ENCODE measurements around the gene FAM184A.

The FAM184A gene

DNA sequence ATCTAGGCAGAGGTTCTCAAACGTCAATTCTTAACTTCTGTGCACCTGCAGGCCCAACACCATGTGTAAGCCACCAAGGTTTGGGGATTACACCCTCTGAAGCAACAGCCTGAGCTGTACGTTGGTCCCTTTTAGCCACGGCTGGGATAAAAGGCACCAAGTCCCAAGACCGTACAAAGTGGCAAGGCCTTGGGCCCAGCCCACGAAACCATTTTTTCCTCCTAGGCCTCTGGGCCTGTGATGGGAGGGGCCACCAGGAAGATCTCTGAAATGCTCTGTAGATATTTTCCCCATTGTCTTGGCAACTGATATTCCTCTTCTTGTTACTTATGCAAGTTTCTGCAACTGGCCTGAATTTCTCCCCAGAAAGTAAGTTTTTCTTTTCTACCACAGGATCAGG is 4.5 kb upstream of the FAM184A start:
- DNase-seq (ENCODE audit: low spot score), result no peak
- no peaks in the 10 kb centered on the region for H3K36me3 ChIP-seq (replicated peaks in 1 of 2; ENCODE audit: control insufficient read depth in 2 of 2, insufficient read depth in 2 of 2, low read length in 2 of 2)

GRCh38 chr6:119079283-119079809 is 882 bp upstream of the FAM184A start:
- H4K91ac ChIP-seq (ENCODE audit: low read depth, low read length, poor library complexity), result no peak overlapping the region
- H3K36me3 ChIP-seq (replicated peaks in 1 of 2; ENCODE audit: control insufficient read depth in 2 of 2, insufficient read depth in 2 of 2, low read length in 2 of 2), result peaks cover 0 to 4% of the 10 kb centered on the region in 2 donors
- no peaks in the 10 kb centered on the region for H3K79me1 ChIP-seq (ENCODE audit: low read depth, low read length)
- DNase-seq (ENCODE audit: low spot score), result no peak
- no peak overlapping the region for H2BK12ac ChIP-seq (ENCODE audit: low read length)
- H3K4me1 ChIP-seq (ENCODE audit: control insufficient read depth in 2 of 2, insufficient read depth in 1 of 2, low read depth in 1 of 2, low read length in 2 of 2), result peaks cover 0 to 5% of the 10 kb centered on the region in 2 donors
- H3K9me3 ChIP-seq (replicated peaks in 1 of 2; ENCODE audit: control insufficient read depth in 2 of 2, insufficient read depth in 1 of 2, low read depth in 1 of 2, low read length in 2 of 2), result peaks cover 5 to 24% of the 10 kb centered on the region in 2 donors
- WGBS, 2 donors (ENCODE audit: extremely low coverage in 2 of 2, insufficient read length in 2 of 2, insufficient replicate concordance in 1 of 2), result no CpG with 5 or more reads among the region's 9 CpGs
- no peak overlapping the region for H3K18ac ChIP-seq (ENCODE audit: low read length)
- H3K4ac ChIP-seq (ENCODE audit: low read length), result no peak overlapping the region
- no peak overlapping the region for H3K23ac ChIP-seq (ENCODE audit: low read depth, low read length, poor library complexity)
- no peak overlapping the region for H2BK120ac ChIP-seq (ENCODE audit: low read depth, low read length)
- H2BK15ac ChIP-seq (ENCODE audit: low read length), result no peak overlapping the region
- no peak overlapping the region for H4K8ac ChIP-seq (ENCODE audit: low read depth, low read length)
- peak overlapping the region; percentile 59 to 90 for H3K4me3 ChIP-seq (ENCODE audit: low read length in 2 of 2)
- no peak overlapping the region for H3K9ac ChIP-seq (ENCODE audit: low read depth, low read length, poor library complexity)
- H2AFZ ChIP-seq (ENCODE audit: low read length), result peak overlapping the region; percentile 89
- H2AK5ac ChIP-seq (ENCODE audit: low read depth, low read length), result no peak overlapping the region
- H3K27ac ChIP-seq (replicated peaks; ENCODE audit: low read length), result no peak overlapping the region
- H2BK5ac ChIP-seq (ENCODE audit: low read length), result no peak overlapping the region
- H3K4me2 ChIP-seq (ENCODE audit: insufficient read depth, low read length, poor library complexity, severe bottlenecking), result peak overlapping the region; percentile 82
- no peak overlapping the region for H3K14ac ChIP-seq (ENCODE audit: low read length)
- H3K27me3 ChIP-seq (ENCODE audit: control insufficient read depth in 3 of 3, insufficient read depth in 3 of 3, low read depth in 1 of 3, low read length in 3 of 3), result peaks cover 0 to 11% (median 0%) of the 10 kb centered on the region in 3 experiments

More for the DNA sequence above, 4.5 kb upstream of the FAM184A start:
- no peak overlapping the region for H2BK15ac ChIP-seq (ENCODE audit: low read length)
- H3K23ac ChIP-seq (ENCODE audit: low read depth, low read length, poor library complexity), result no peak overlapping the region
- H4K8ac ChIP-seq (ENCODE audit: low read depth, low read length), result no peak overlapping the region
- peaks cover 0 to 8% (median 0%) of the 10 kb centered on the region in 3 experiments for H3K27me3 ChIP-seq (ENCODE audit: control insufficient read depth in 3 of 3, insufficient read depth in 3 of 3, low read depth in 1 of 3, low read length in 3 of 3)
- H3K79me1 ChIP-seq (ENCODE audit: low read depth, low read length), result no peaks in the 10 kb centered on the region
- no peak overlapping the region for H3K18ac ChIP-seq (ENCODE audit: low read length)
- H2AFZ ChIP-seq (ENCODE audit: low read length), result no peak overlapping the region
- no peaks in the 10 kb centered on the region for H3K4me1 ChIP-seq (ENCODE audit: control insufficient read depth in 2 of 2, insufficient read depth in 1 of 2, low read depth in 1 of 2, low read length in 2 of 2)
- no peak overlapping the region for H3K4me2 ChIP-seq (ENCODE audit: insufficient read depth, low read length, poor library complexity, severe bottlenecking)
- no peak overlapping the region for H3K9ac ChIP-seq (ENCODE audit: low read depth, low read length, poor library complexity)
- H4K91ac ChIP-seq (ENCODE audit: low read depth, low read length, poor library complexity), result no peak overlapping the region
- no peak overlapping the region for H3K4me3 ChIP-seq (ENCODE audit: low read length in 2 of 2)
- peaks cover 5 to 29% of the 10 kb centered on the region in 2 donors for H3K9me3 ChIP-seq (replicated peaks in 1 of 2; ENCODE audit: control insufficient read depth in 2 of 2, insufficient read depth in 1 of 2, low read depth in 1 of 2, low read length in 2 of 2)
- no peak overlapping the region for H3K4ac ChIP-seq (ENCODE audit: low read length)
- no peak overlapping the region for H2BK120ac ChIP-seq (ENCODE audit: low read depth, low read length)
- no peak overlapping the region for H2BK12ac ChIP-seq (ENCODE audit: low read length)
- WGBS, 2 donors (ENCODE audit: extremely low coverage in 2 of 2, insufficient read length in 2 of 2, insufficient replicate concordance in 1 of 2), result no CpG with 5 or more reads among the region's 5 CpGs
- H3K14ac ChIP-seq (ENCODE audit: low read length), result no peak overlapping the region
- no peak overlapping the region for H3K27ac ChIP-seq (replicated peaks; ENCODE audit: low read length)
- no peak overlapping the region for H2BK5ac ChIP-seq (ENCODE audit: low read length)
- H2AK5ac ChIP-seq (ENCODE audit: low read depth, low read length), result no peak overlapping the region

DNA sequence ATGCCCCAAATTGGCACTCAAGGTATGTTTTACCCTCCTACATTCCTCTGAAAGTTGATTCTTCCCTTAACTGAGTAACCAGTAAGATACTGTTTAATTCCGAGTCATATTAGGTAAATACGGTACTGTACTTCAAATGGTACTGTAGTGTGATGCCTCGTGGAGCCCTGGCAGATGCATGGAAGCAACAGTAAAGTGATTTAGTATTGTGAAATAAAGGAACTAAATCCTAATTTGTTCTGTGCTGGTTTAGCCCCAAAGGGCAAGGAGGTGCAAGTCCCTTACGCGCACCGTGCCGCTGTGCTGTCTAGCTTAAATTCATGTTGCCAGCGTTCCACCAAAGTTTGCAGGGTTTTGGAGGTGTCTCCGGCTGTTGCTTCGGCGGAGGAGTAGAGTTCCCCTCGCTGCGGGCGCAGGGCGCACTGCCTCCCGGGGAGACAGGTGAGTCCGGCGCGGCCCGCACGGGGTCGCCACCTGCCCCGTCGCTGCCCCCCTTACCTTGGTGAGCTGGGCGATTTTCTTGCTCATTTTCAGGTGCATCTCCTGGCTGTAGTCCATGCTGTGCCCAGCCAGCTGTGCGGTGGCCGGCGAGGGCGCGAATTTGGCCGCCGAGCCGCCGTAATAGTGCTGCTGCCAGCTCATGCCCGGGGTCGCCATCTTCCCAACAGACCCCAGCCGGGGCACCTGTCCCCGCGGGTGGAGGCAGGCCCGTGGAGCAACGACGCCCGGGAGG is 655 bp downstream of the FAM184A start:
- Histone ChIP-seq H3K79me1 (ENCODE audit: low read depth, low read length) (no peaks in the 10 kb centered on the region), H3K27me3 (ENCODE audit: control insufficient read depth in 3 of 3, insufficient read depth in 3 of 3, low read depth in 1 of 3, low read length in 3 of 3) (peaks cover 0 to 11% (median 0%) of the 10 kb centered on the region in 3 experiments), H3K27ac (replicated peaks; ENCODE audit: low read length) (no peak overlapping the region), H2AFZ (ENCODE audit: low read length) (peak overlapping the region; percentile 89), H2BK5ac (ENCODE audit: low read length) (no peak overlapping the region), H3K4ac (ENCODE audit: low read length) (no peak overlapping the region), H2BK12ac (ENCODE audit: low read length) (no peak overlapping the region), H3K4me2 (ENCODE audit: insufficient read depth, low read length, poor library complexity, severe bottlenecking) (peak overlapping the region; percentile 82), H3K23ac (ENCODE audit: low read depth, low read length, poor library complexity) (peak overlapping the region; percentile 56), H4K8ac (ENCODE audit: low read depth, low read length) (no peak overlapping the region), H4K91ac (ENCODE audit: low read depth, low read length, poor library complexity) (no peak overlapping the region), H2BK120ac (ENCODE audit: low read depth, low read length) (no peak overlapping the region), H3K14ac (ENCODE audit: low read length) (no peak overlapping the region), H3K18ac (ENCODE audit: low read length) (peak overlapping the region; percentile 20), H3K9me3 (replicated peaks in 1 of 2; ENCODE audit: control insufficient read depth in 2 of 2, insufficient read depth in 1 of 2, low read depth in 1 of 2, low read length in 2 of 2) (peaks cover 2 to 24% of the 10 kb centered on the region in 2 donors), H3K9ac (ENCODE audit: low read depth, low read length, poor library complexity) (peak overlapping the region; percentile 73), H3K4me3 (ENCODE audit: low read length in 2 of 2) (peak overlapping the region; percentile 59 to 90), H2BK15ac (ENCODE audit: low read length) (no peak overlapping the region), H3K4me1 (ENCODE audit: control insufficient read depth in 2 of 2, insufficient read depth in 1 of 2, low read depth in 1 of 2, low read length in 2 of 2) (peaks cover 0 to 5% of the 10 kb centered on the region in 2 donors), H3K36me3 (replicated peaks in 1 of 2; ENCODE audit: control insufficient read depth in 2 of 2, insufficient read depth in 2 of 2, low read length in 2 of 2) (peaks cover 0 to 4% of the 10 kb centered on the region in 2 donors), H2AK5ac (ENCODE audit: low read depth, low read length) (no peak overlapping the region)
- no CpG with 5 or more reads among the region's 43 CpGs for WGBS, 2 donors (ENCODE audit: extremely low coverage in 2 of 2, insufficient read length in 2 of 2, insufficient replicate concordance in 1 of 2)
- DNase-seq (ENCODE audit: low spot score), result no peak

GRCh38 chr6:119077391-119077642 is 1.1 kb downstream of the FAM184A start:
- no peak for DNase-seq (ENCODE audit: low spot score)
- no peak overlapping the region for H3K18ac ChIP-seq (ENCODE audit: low read length)
- peaks cover 0 to 4% of the 10 kb centered on the region in 2 donors for H3K36me3 ChIP-seq (replicated peaks in 1 of 2; ENCODE audit: control insufficient read depth in 2 of 2, insufficient read depth in 2 of 2, low read length in 2 of 2)
- H3K4me1 ChIP-seq (ENCODE audit: control insufficient read depth in 2 of 2, insufficient read depth in 1 of 2, low read depth in 1 of 2, low read length in 2 of 2), result peaks cover 0 to 5% of the 10 kb centered on the region in 2 donors
- no peak overlapping the region for H3K4ac ChIP-seq (ENCODE audit: low read length)
- H2BK15ac ChIP-seq (ENCODE audit: low read length), result no peak overlapping the region
- no peak overlapping the region for H2BK12ac ChIP-seq (ENCODE audit: low read length)
- no peak overlapping the region for H4K91ac ChIP-seq (ENCODE audit: low read depth, low read length, poor library complexity)
- H3K14ac ChIP-seq (ENCODE audit: low read length), result no peak overlapping the region
- no peak overlapping the region for H2BK5ac ChIP-seq (ENCODE audit: low read length)
- H3K27me3 ChIP-seq (ENCODE audit: control insufficient read depth in 3 of 3, insufficient read depth in 3 of 3, low read depth in 1 of 3, low read length in 3 of 3), result peaks cover 0 to 11% (median 0%) of the 10 kb centered on the region in 3 experiments
- peaks cover 2 to 19% of the 10 kb centered on the region in 2 donors for H3K9me3 ChIP-seq (replicated peaks in 1 of 2; ENCODE audit: control insufficient read depth in 2 of 2, insufficient read depth in 1 of 2, low read depth in 1 of 2, low read length in 2 of 2)
- no peak overlapping the region for H4K8ac ChIP-seq (ENCODE audit: low read depth, low read length)
- H3K79me1 ChIP-seq (ENCODE audit: low read depth, low read length), result no peaks in the 10 kb centered on the region
- H2AFZ ChIP-seq (ENCODE audit: low read length), result peak overlapping the region; percentile 89
- WGBS, 2 donors (ENCODE audit: extremely low coverage in 2 of 2, insufficient read length in 2 of 2, insufficient replicate concordance in 1 of 2), result no CpG with 5 or more reads among the region's 3 CpGs
- H3K23ac ChIP-seq (ENCODE audit: low read depth, low read length, poor library complexity), result no peak overlapping the region
- H3K4me2 ChIP-seq (ENCODE audit: insufficient read depth, low read length, poor library complexity, severe bottlenecking), result no peak overlapping the region
- H3K9ac ChIP-seq (ENCODE audit: low read depth, low read length, poor library complexity), result no peak overlapping the region
- peak overlapping the region in 1 of 2 donors; percentile 59 for H3K4me3 ChIP-seq (ENCODE audit: low read length in 2 of 2)
- no peak overlapping the region for H2AK5ac ChIP-seq (ENCODE audit: low read depth, low read length)
- H3K27ac ChIP-seq (replicated peaks; ENCODE audit: low read length), result no peak overlapping the region
- H2BK120ac ChIP-seq (ENCODE audit: low read depth, low read length), result no peak overlapping the region

Data from neuronal stem cell (in vitro differentiated cells).